Suppressor macrophage treated with lipopolysaccharide for 4 hours (primary cell): Measurements from ENCODE around the gene RAB7B.
A peak's percentile ranks its signal among the peaks of the same experiment; 100 is the strongest.

Experiments
- DNase-seq: peaks from one replicate; pipeline ENCODE4 v3.0.0-alpha.2; 2020

The RAB7B gene

DNA sequence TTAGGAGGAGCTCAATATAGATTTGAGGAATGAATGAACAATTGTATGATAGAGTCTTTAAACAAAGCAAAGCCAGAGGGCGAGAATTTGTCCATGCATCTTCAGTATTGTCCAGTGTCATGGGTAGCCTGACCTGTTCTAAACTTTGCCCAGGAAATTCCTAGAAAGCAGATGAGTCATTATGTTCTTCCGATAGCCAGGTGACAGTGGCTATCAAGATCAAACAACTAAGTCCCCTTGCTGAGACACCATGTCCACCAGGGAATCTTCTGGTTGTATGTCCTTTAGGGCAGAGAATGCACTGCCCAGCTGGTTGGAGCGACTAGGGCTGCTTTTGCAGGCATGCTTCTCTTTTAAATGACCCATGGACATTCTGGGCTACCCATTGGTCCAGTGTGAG is 58.1 kb downstream of the RAB7B start:
- no peak for DNase-seq

DNA sequence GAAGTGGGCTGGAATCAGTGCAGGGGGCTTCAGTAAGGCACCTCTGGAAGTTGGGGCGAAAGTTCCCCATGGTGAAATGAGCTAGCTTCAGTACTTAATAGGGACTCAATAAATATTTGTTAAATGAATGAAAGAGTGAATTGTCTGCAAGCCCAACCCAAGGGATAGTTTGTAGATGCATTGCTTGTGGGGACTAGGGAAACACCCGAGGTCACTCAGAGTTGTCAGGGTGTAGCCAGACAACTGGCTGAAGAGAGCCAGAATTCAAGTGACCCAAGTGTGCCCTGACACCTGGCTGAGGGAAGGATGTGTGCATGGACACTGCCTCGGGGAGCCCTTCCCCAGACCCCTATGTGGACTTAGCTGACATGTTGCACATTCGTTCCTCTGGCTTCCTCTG is 58.7 kb downstream of the RAB7B start:
- DNase-seq: no peak

DNA sequence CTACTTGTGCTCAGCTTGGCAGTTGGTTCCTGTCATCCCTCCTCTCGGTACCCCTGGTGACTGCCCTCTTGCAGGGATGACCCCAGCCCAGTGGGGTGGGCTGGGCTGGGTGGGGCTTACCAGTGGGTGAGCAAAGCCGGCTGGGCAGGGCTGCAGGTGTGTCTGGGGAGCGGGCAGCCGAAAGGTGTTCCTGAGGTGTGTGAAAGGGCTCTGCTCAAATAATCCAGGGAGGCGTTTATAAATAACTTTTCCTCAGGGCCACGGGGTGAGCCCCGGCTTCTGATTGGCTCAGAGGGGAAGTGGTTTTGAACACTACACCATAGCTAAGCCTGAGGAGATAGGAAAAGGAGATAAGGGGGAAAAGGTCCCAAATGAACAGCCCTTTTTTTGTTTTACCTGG is 60.0 kb downstream of the RAB7B start, which contains the start of gene SLC26A9:
SLC26A9 (minus strand) TSS at position 212 of the 400 bp plus-strand sequence. CDS start 7,636 bp downstream, outside the sequence.
- no peak for DNase-seq

DNA sequence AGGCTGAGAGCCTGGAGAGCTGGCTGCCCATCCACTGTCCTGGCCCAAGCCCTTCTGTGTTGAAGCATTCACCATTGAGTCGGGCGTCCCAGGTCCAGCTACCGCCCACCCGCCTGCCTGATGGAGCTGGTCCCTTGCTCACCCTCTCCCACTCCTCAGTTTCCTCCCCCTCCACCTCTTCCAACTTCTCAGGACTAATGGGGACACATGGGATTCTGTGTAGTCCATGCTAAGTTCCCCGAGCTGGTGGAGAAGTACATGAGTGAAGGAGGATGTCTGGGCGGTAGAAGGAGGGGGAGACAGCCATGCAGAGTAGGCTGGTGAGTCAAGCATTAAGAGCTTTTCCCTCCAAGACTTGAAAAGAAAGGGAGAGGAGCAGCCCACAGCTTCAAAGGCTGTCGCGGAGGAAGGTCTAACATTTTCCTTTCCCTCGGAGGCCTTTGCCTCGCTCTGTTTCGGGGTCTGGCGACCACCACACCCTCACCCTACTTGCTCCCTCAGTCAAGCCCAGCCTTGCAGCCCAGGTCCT is 60.5 kb downstream of the RAB7B start:
- DNase-seq: no peak

DNA sequence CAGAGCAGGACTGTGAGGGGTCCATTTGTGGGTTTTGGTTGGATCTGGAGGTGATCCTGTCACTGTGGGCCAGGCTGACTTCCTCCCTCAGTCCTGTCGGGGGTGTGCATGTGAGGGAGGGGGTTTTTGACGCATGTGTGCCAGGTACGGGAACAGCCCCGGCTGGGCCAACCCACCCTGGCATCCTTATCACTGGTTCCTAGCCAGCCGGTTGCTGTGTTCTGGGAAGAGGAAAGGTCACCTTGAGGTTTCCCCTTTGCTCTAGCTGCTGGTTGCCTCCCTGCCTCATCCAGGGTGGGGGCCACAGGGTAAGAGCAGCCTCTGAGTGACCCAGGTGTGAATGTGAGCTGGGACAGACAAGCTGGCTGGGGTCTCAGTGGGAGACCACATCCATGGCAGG is 62.5 kb downstream of the RAB7B start:
- no peak for DNase-seq

DNA sequence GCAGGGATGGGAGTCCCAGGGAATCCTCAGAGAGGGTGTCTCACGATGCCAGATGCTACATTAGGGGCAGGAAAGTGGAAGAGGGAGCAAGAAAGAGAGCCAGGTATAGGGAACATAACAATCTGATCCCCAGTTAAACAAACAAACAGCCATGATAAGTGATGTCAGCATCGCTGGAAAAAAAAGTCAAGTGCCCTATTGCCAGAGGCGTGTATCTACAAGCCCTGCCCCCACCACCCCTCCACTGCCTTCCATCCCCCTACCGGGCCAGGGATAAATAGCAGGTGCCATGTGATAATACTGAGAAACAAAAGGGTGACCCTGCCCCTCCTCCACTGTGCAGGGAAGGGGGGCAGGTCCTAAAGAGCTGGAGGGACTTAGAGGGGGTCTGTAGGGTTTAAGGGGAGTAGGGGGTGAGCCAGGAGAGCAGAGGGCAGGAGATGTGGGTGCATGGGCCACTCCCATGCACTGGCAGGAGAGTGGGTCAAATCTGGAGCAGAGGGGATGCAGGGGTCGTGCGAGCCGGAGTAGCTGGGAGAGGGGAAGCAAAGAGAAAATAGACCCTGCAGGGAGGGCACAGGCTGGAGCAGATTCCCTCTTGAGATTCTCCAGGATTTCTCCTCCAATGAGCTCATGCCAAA is 63.4 kb downstream of the RAB7B start:
- no peak for DNase-seq

DNA sequence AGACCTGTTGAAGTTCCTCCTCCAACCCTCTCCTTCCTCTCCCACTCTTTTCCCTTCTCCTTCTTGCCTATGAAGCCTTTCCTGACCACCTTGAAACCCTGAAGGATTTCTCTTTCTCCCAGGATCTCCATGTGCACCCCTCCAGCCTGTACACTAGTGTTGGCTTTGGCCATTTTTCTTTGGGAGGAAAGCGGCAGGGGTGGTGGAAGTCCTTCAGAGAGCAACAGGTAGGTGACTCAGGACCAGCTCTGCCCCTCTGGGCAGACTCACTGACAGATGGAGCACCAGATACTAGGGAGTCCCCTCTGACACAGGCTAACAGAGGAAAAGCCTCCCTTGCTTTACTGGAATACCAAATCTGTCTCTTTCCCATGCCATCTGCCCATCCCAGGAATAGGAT is 64.5 kb downstream of the RAB7B start:
- no peak for DNase-seq

DNA sequence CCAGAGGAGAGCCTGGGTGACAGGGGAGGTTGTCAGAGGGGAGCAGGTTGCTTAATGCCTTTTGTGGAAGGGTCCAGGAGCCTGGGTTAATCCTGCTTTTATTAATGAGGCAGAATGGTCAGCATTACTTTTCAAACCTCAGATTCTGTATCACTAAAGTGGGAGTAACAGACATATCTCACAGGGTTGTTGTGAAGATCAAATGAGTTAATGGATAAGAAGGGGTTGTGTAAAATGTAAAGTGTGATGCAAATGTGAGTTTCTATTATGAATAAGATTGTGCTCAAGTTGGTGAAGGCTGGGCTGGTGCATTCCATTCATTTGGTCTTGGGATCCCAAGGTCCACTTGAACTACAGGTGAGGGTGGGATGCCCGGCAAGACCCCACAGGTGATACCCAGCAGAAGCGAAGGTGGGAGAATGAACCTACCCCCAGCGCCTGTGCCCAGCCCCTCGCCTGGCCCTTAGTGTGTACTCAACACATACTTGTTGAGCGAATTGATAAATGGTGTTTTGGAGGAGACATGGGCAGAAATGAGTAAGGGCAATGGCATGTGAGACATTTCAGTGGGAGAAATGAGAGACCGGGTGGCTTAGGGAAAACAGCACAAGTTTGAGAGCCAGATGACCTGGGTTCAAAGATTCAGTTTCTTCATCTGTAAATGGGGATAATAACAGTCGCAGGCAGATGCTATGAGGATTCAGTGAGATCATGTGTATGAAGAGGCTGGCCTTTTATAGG is 66.2 kb downstream of the RAB7B start:
- no peak for DNase-seq

DNA sequence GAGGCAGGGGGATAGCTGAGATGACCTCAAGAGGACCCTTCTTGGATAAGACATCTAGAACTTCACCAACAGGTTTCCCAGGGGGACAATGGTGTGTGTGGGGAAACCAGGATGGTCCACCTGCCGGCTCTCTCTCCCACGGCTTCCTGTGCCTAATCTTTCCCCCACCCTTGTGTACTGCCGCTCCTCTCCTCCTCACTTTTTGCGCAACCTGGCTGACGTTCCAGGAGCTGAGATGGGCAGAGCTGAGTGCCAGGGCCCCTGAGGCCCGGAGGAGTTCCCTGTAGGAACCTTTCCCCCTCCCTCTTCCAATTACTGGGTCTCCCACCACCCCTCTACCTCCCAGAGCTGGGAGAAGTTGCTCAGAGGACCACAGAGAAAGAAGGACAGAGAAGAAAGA is 66.9 kb downstream of the RAB7B start:
- DNase-seq: no peak

DNA sequence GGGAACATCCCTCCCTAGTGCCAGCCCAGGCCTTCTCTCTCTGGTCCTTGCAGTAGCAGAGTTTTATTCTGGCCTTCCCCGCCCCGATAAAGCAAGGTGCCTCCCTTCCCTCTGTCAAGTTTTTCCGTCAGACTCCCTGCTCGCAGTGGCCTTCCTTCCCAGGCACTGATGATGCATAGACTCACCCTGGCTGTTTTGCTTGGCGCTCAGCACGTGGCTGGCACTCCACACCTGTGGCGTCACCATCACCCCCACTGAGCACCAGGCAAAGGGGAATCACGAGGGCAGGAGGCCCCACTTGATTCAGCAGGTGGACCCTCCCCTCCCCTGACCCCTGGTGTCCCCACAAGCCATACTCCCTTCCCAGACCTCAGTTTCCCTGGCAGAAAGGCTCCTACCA is 67.3 kb downstream of the RAB7B start:
- no peak for DNase-seq

DNA sequence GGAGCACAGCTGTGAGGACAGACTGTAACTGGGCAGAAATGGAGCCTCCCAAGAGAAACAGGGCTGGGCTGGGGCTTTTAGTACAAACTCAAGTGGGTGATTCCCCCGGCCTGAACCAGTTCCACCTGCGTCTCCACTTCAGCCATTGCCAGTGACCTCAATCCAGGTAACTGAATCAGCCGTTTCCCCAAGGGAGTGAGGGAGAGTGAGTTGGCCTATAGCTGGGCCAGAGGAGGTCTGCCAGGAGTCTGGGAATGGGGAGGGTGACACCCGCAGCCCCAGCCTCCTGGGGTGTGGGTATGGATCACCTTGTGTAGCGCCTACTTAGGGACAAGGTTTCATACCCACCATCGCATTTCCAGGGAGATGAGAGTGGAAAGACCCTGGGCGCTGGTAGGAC is 68.4 kb downstream of the RAB7B start:
- no peak for DNase-seq

DNA sequence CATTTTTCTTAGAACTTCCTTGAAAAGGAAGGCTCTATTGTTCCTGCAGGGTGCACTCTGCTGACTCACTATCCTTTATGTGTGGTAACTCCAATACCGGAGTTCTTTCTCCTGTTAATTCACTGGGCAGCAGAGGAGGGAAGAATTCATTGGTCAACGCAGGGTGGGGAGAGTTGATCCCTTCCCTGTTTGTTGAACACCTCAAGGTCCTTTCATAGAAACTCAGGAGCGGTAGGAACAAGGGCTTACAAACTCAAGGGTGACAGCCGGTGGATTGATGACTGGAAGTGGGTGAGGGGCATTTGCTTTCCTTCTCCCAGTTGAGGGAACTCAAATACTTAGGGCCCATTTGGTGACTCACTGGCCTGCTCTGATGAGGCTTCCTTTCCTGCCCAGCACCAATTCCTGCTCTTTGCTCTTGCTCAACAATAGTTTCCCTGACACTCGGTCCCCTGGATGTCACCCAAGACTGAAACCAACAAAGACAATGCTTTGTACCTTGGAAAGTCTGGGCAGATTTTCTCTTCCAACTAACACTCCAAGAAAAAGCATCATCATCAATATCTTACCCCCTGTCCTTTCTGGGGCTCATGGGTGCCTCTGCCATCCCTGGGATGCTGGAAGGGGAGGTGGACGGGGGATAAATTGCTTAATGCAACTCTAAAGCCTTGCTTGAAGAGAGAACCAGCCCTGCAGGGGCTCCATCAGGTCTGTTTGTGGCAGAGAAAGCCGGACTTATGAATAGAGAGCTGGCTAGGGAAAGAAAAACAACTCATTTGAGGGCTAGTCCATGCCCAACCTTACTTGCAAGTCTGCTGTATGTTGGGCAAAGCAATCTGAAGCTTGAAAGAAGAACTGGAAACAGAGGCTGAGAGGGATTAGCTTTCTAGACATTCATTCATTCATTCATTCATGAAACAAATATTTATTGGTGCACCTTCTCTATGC is 69.2 kb downstream of the RAB7B start:
- DNase-seq: peak; percentile 83

DNA sequence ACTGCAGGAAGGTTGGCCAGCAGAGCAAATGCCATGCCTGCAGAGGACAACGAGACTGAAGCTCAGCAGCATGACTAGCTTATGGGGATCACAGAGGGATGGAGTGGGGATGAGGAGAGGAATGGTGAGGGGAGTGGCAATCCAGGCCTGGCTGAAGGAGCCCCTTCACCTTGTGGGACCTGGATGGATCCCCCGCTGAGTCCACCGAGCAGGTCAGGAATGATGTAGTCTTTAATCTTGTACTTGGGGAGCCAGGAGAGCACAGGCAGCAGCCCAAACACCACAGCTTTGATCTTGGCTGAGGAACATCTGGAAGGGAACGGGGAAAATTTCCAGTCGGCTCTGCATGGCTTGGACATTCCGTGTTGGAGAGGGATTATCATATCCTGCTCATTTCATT is 70.4 kb downstream of the RAB7B start:
- no peak for DNase-seq

DNA sequence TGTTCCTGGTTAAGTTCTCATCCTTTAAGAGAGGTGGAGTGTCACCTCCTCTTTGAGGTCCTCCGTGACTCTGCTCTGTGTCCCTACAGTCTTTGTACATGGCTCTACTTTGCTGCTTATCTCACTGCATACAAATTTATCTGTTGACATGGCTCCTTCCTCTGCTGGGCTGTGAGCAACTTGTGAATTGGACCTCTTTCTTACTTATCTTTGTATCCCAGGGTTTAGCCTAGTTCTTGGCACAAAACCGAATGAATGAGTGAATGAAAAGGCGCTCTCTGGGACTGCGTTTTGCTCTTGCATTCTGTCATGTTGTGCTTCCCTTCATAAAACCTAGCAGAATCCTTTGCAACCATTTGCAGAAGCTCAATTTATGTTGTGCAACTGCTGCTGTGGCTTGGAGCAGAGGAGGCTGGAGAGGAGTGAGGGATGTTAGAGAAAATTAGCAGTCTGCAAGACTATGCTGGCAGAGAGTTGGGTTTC is 72.4 kb downstream of the RAB7B start:
- DNase-seq: peak; percentile 66

DNA sequence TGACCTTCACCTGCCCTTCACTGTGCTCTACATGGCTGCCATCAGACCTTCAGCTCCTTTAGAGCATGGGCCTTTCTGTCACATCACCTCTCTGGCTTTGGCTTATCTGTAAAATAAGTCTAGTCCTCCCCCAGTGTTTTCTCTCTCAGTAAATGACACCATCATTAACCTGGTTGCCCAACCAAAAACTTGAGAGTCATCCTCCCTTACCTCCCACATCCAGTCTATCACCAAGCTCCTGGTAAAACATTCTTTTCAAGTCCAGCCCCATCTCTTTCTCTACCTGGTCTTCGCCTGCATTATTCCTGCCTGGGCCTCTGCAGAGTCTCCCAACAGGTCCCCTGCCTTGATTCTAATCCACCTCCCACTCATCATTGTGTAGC is 73.0 kb downstream of the RAB7B start:
- DNase-seq: no peak

DNA sequence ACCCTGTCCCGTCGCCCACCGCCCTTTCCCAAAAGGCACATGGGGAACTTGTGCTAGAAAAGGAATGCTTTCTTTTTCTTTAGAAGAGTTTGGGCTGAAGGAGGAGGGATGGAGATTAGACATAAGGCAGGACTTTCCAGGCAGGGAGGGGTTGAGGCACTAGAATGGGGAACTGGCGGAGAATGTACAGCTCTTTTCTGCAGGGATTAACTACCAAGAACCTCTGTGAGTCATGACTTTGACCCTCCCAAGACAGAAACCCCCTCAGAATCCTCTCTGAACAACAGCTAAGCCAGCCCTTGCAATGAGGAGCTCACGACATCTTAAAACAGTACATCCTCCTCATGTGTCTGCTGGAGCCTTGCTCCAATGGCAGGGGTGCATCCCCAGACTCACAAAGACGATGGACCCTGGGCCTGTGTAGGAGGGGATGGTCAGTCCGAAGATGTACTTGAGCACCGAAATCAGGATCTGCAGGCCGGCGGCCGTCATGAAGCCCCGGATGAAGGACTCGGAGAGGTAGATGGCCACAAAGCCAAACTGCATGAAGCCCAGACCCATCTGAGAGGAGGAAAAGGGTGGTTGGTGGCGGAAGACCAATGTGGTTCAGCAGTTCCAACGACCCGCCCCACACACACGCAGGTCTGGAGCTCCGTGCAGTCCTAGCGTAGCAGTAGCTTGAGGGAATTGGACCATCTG is 73.5 kb downstream of the RAB7B start:
- DNase-seq: peak; percentile 55

DNA sequence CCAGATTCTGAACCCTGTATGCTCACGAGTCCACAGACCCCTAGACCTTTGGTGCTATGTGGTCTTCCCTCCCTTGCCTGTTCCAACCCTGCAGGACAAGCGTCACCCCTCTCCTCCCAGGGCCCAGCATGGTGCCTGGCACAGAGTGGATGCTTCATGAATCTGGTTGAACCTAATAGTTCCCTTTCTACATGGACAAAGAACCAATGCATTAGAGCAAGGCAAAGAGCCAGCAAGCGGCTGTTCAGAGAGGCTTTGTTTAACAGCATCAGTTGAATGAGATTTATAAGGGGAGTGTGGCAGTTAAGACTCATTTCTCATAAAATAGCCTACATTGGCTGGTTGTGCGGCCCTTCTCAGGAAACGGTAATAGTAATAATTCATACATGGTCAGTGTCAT is 74.9 kb downstream of the RAB7B start:
- DNase-seq: no peak

DNA sequence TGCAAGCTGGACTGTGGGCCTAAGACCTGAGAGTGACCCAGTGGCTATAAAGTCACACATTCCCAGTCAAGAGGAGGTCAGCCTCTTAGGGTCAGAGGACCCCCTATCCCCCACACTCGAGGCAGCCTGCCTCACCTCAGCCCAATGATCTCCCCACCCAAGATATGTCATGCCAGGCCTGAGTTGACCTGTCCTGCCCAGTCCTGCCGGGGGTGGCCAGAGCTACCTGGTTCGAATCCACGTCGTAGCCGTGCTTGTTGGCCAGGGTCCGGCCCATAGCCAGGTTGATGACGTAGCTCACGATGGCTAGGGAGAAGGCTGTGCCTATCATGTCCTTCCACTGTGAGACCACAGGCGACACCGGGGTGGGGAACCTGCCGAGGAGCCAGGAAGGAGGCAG is 75.5 kb downstream of the RAB7B start:
- DNase-seq: no peak

DNA sequence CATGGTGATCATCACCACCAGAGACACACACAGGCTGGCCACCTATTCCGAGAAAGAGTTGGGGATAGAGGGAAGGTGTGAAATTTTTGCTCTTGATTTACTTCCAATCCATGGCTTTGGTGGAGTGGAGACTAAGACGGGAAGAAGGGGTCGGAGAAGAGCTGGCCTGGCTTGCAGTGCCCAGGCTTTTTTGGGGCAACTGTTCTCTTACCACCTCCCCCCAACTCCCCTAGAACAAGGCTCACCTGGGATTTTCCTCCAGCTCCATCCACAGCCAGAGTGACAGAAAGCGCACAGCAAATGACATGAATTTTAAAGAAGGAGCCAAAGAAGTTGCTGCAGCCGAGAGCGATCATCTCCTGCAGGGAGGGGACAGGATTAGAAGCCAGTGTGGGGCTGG is 75.9 kb downstream of the RAB7B start:
- DNase-seq: no peak
